Measurements from ENCODE around the gene MVB12B. TPM values are rescaled to one million over a fixed set of nuclear protein-coding genes. Genes with fewer than 3 reads are reported as not detected.

MVB12B gene
- total RNA-seq, 1 donor from 2014 or later: 12.8 TPM

DNA sequence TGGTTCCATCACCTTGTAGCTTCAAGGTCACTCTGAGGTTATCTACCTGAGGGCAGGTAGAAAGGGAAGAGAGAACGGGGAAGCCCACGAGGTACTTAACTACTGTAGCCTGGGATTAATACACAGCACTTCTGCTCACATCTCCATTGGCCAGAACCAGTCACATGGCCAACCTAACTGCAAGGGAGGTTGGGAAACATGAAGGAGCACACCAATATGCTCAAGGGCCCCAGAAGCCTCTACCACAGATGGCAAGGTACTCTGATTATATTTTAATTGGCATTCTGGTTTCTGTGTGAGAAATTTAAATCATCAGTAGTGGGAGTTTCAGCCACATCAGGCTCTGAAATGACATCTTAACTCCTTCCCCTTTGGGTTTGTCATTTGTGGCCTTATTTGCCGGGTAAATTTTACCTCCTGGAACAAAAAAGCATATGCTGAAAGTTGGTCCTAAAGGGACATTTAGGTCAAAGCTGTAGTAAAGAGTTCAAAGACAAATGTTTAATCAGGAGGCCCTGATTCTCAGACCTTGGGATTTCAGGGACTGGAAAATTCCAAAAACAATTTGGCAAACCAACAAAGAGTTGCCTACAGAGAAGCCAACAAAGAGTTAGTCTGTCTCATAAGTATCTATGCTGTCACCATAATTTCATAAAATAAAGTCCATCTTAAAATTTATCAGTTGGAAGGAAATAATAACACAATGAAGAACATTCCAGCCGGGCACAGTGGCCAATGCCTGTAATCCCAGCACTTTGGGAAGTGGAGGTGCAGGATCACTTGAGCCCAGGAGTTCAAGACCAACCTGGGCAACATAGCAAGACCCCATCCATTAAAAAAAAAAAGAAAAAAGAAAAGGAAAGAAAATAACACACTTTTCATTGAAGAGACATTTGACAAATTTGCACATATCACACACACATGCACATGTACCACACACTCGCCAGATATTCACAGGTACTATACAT is 13.8 kb upstream of the MVB12B start:
- Histone ChIP-seq H3K27ac (ENCODE audit: low read depth, low read length) (no peak overlapping the region), H3K27me3 (ENCODE audit: insufficient read depth, low read length) (no peaks in the 10 kb centered on the region), H3K36me3 (ENCODE audit: insufficient read depth, low read length) (no peaks in the 10 kb centered on the region), H3K79me2 (ENCODE audit: insufficient read depth, low read length) (no peaks in the 10 kb centered on the region), H3K4me1 (ENCODE audit: insufficient read depth, low read length) (no peaks in the 10 kb centered on the region), H3K9ac (ENCODE audit: low read length) (no peak overlapping the region), H3K4me2 (ENCODE audit: low read length) (no peak overlapping the region), H3K9me3 (ENCODE audit: insufficient read depth, low read depth, low read length) (no peaks in the 10 kb centered on the region), H2AFZ (ENCODE audit: low read depth, low read length) (no peak overlapping the region), H3K4me3 (ENCODE audit: insufficient read depth, low read depth, low read length) (no peak overlapping the region), H4K20me1 (ENCODE audit: insufficient read depth, low read length) (no peaks in the 10 kb centered on the region)
- FAIRE-seq (no peak), DNase-seq (ENCODE audit: low read depth) (no peak)
- Mint-ChIP-seq H3K36me3 (ENCODE audit: low read depth, unreplicated experiment) (no peaks in the 10 kb centered on the region), H3K4me3 (ENCODE audit: unreplicated experiment) (no peak overlapping the region), H3K27ac (ENCODE audit: unreplicated experiment) (no peak overlapping the region), H3K4me1 (ENCODE audit: low read depth, unreplicated experiment) (no peaks in the 10 kb centered on the region), H3K27me3 (ENCODE audit: low read depth, unreplicated experiment) (peaks cover 3% of the 10 kb centered on the region), H3K9me3 (ENCODE audit: unreplicated experiment) (peaks cover 7% of the 10 kb centered on the region)
- no peak for TF ChIP-seq CTCF (IDR thresholded peaks at IDR 0.05; ENCODE audit: insufficient read depth, low read depth, low read length)
- TF ChIP-seq EZH2 (IDR thresholded peaks at IDR 0.05; ENCODE audit: insufficient read depth, low read length): no peak

- Histone ChIP-seq H3K4me3 (ENCODE audit: insufficient read depth, low read depth, low read length) (no peak overlapping the region), H2AFZ (ENCODE audit: low read depth, low read length) (no peak overlapping the region), H4K20me1 (ENCODE audit: insufficient read depth, low read length) (no peaks in the 10 kb centered on the region), H3K27me3 (ENCODE audit: insufficient read depth, low read length) (no peaks in the 10 kb centered on the region), H3K27ac (ENCODE audit: low read depth, low read length) (no peak overlapping the region), H3K9me3 (ENCODE audit: insufficient read depth, low read depth, low read length) (no peaks in the 10 kb centered on the region), H3K79me2 (ENCODE audit: insufficient read depth, low read length) (no peaks in the 10 kb centered on the region), H3K4me2 (ENCODE audit: low read length) (no peak overlapping the region), H3K4me1 (ENCODE audit: insufficient read depth, low read length) (no peaks in the 10 kb centered on the region), H3K9ac (ENCODE audit: low read length) (no peak overlapping the region), H3K36me3 (ENCODE audit: insufficient read depth, low read length) (no peaks in the 10 kb centered on the region)
- FAIRE-seq (no peak), DNase-seq (ENCODE audit: low read depth) (no peak)
- peaks cover 7% of the 10 kb centered on the region for H3K9me3 Mint-ChIP-seq (ENCODE audit: unreplicated experiment)
- H3K36me3 Mint-ChIP-seq (ENCODE audit: low read depth, unreplicated experiment): no peaks in the 10 kb centered on the region
- H3K27ac Mint-ChIP-seq (ENCODE audit: unreplicated experiment): no peak overlapping the region
- H3K4me3 Mint-ChIP-seq (ENCODE audit: unreplicated experiment): no peak overlapping the region
- TF ChIP-seq EZH2 (IDR thresholded peaks at IDR 0.05; ENCODE audit: insufficient read depth, low read length) (no peak), CTCF (IDR thresholded peaks at IDR 0.05; ENCODE audit: insufficient read depth, low read depth, low read length) (no peak)
- no peaks in the 10 kb centered on the region for H3K4me1 Mint-ChIP-seq (ENCODE audit: low read depth, unreplicated experiment)
- H3K27me3 Mint-ChIP-seq (ENCODE audit: low read depth, unreplicated experiment): peaks cover 3% of the 10 kb centered on the region
These were observed 10.5 kb upstream of the MVB12B start for GRCh38 chr9:126316085-126316655.

Data from astrocyte (in vitro differentiated cells and primary cell).